Ectodermal cell (in vitro differentiated cells): ENCODE data around the gene LIMCH1.

Source experiments
- H3K27ac ChIP-seq: 2 replicates; pipeline ENCODE4 v1.7.0; 2013; ENCODE audit warnings: mild to moderate bottlenecking, low read depth, low read length; ENCODE audit not compliant: insufficient read depth, poor library complexity, severe bottlenecking
- H3K27me3 ChIP-seq: 2 replicates; pipeline ENCODE4 v1.7.0; 2013; ENCODE audit warnings: mild to moderate bottlenecking, low read length; ENCODE audit not compliant: insufficient read depth, control insufficient read depth, poor library complexity, severe bottlenecking
- H3K36me3 ChIP-seq: one replicate; pipeline ENCODE4 v1.7.0; 2013; ENCODE audit warnings: low read length; ENCODE audit not compliant: control insufficient read depth, insufficient read depth
- H3K4me1 ChIP-seq: one replicate; pipeline ENCODE4 v1.7.0; 2013; ENCODE audit warnings: low read length; ENCODE audit not compliant: control insufficient read depth, insufficient read depth
- H3K4me3 ChIP-seq: 2 replicates; pipeline ENCODE4 v1.7.0; 2013; ENCODE audit warnings: low read depth, low read length, control low read depth; ENCODE audit not compliant: insufficient read depth
- H3K9me3 ChIP-seq: 2 replicates; pipeline ENCODE4 v1.7.0; 2013; ENCODE audit warnings: mild to moderate bottlenecking, low read length, moderate library complexity; ENCODE audit not compliant: control insufficient read depth
- WGBS, 2 experiments: methylation state at CpG; one replicate each; pipeline ENCODE4 v1.1.7; 2013; ENCODE audit warnings: missing lambda C conversion rate in 2 of 2; 5-methylcytosine and 5-hydroxymethylcytosine counted together

LIMCH1 gene

GRCh38 chr4:41681054-41681453, 143.1 kb downstream of the LIMCH1 start:
- H3K4me3 ChIP-seq, result no peak overlapping the region
- H3K4me1 ChIP-seq, result no peaks in the 10 kb centered on the region
- no peaks in the 10 kb centered on the region for H3K36me3 ChIP-seq
- H3K27ac ChIP-seq, result no peak overlapping the region
- H3K27me3 ChIP-seq, result no peaks in the 10 kb centered on the region
- WGBS, 2 experiments, result 91 to 96% methylated on average over 2 of the region's 2 CpGs
- no peaks in the 10 kb centered on the region for H3K9me3 ChIP-seq

- H3K36me3 ChIP-seq, result no peaks in the 10 kb centered on the region
- H3K9me3 ChIP-seq, result no peaks in the 10 kb centered on the region
- no peak overlapping the region for H3K4me3 ChIP-seq
- no peaks in the 10 kb centered on the region for H3K4me1 ChIP-seq
- H3K27ac ChIP-seq, result no peak overlapping the region
- H3K27me3 ChIP-seq, result no peaks in the 10 kb centered on the region
These were observed 145.4 kb downstream of the LIMCH1 start for GRCh38 chr4:41683326-41683725.

- Histone ChIP-seq H3K4me3 (no peak overlapping the region), H3K9me3 (no peaks in the 10 kb centered on the region), H3K4me1 (no peaks in the 10 kb centered on the region), H3K36me3 (no peaks in the 10 kb centered on the region), H3K27ac (no peak overlapping the region), H3K27me3 (no peaks in the 10 kb centered on the region)
- 87 to 88% methylated on average over 8 of the region's 8 CpGs for WGBS, 2 experiments
These were observed 148.9 kb downstream of the LIMCH1 start for GRCh38 chr4:41686893-41687292.

- Histone ChIP-seq H3K27ac (no peak overlapping the region), H3K4me1 (no peaks in the 10 kb centered on the region), H3K4me3 (no peak overlapping the region), H3K36me3 (no peaks in the 10 kb centered on the region), H3K9me3 (no peaks in the 10 kb centered on the region), H3K27me3 (no peaks in the 10 kb centered on the region)
- WGBS, 2 experiments, result 93 to 97% methylated on average over 5 of the region's 5 CpGs
These were observed 150.0 kb downstream of the LIMCH1 start for GRCh38 chr4:41687971-41688370.

GRCh38 chr4:41692717-41693345, 154.9 kb downstream of the LIMCH1 start:
- no peaks in the 10 kb centered on the region for H3K36me3 ChIP-seq
- WGBS, 2 experiments, result 40% methylated on average over 12 of the region's 12 CpGs
- no peaks in the 10 kb centered on the region for H3K27me3 ChIP-seq
- no peak overlapping the region for H3K27ac ChIP-seq
- H3K9me3 ChIP-seq, result no peaks in the 10 kb centered on the region
- H3K4me3 ChIP-seq, result no peak overlapping the region
- H3K4me1 ChIP-seq, result no peaks in the 10 kb centered on the region

- 37 to 42% methylated on average over 2 of the region's 2 CpGs for WGBS, 2 experiments
- Histone ChIP-seq H3K4me3 (no peak overlapping the region), H3K9me3 (no peaks in the 10 kb centered on the region), H3K4me1 (no peaks in the 10 kb centered on the region), H3K36me3 (no peaks in the 10 kb centered on the region), H3K27me3 (no peaks in the 10 kb centered on the region), H3K27ac (no peak overlapping the region)
These were observed 155.7 kb downstream of the LIMCH1 start for GRCh38 chr4:41693629-41694028.

- Histone ChIP-seq H3K9me3 (no peaks in the 10 kb centered on the region), H3K27ac (no peak overlapping the region), H3K36me3 (no peaks in the 10 kb centered on the region), H3K27me3 (no peaks in the 10 kb centered on the region), H3K4me1 (no peaks in the 10 kb centered on the region), H3K4me3 (no peak overlapping the region)
- WGBS, 2 experiments, result 93 to 94% methylated on average over 3 of the region's 3 CpGs
These were observed 158.2 kb downstream of the LIMCH1 start for GRCh38 chr4:41696131-41696530.

GRCh38 chr4:41696763-41697162, 158.8 kb downstream of the LIMCH1 start:
- WGBS, 2 experiments, result 76 to 79% methylated on average over 4 of the region's 4 CpGs

GRCh38 chr4:41701983-41702382, 164.0 kb downstream of the LIMCH1 start:
- 81 to 96% methylated on average over 2 to 3 of the region's 3 CpGs for WGBS, 2 experiments
- H3K27me3 ChIP-seq, result no peaks in the 10 kb centered on the region
- H3K4me1 ChIP-seq, result no peaks in the 10 kb centered on the region
- H3K9me3 ChIP-seq, result no peaks in the 10 kb centered on the region
- H3K27ac ChIP-seq, result no peak overlapping the region
- no peak overlapping the region for H3K4me3 ChIP-seq
- no peaks in the 10 kb centered on the region for H3K36me3 ChIP-seq

More at GRCh38 chr4:41696763-41697162, 158.8 kb downstream of the LIMCH1 start:
- Histone ChIP-seq H3K9me3 (no peaks in the 10 kb centered on the region), H3K4me3 (no peak overlapping the region), H3K27ac (no peak overlapping the region), H3K4me1 (no peaks in the 10 kb centered on the region), H3K27me3 (no peaks in the 10 kb centered on the region), H3K36me3 (no peaks in the 10 kb centered on the region)

GRCh38 chr4:41702770-41703169, 164.8 kb downstream of the LIMCH1 start:
- 87 to 92% methylated on average over 4 of the region's 4 CpGs for whole genome bisulfite sequencing, 2 experiments
- no peaks in the 10 kb centered on the region for H3K36me3 ChIP-seq
- H3K4me3 ChIP-seq, result no peak overlapping the region

GRCh38 chr4:41703785-41704184, 165.8 kb downstream of the LIMCH1 start:
- Histone ChIP-seq H3K4me1 (no peaks in the 10 kb centered on the region), H3K27ac (no peak overlapping the region), H3K27me3 (no peaks in the 10 kb centered on the region), H3K36me3 (no peaks in the 10 kb centered on the region), H3K4me3 (no peak overlapping the region), H3K9me3 (no peaks in the 10 kb centered on the region)
- 89 to 97% methylated on average over 2 of the region's 3 CpGs for WGBS, 2 experiments

More at GRCh38 chr4:41702770-41703169, 164.8 kb downstream of the LIMCH1 start:
- Histone ChIP-seq H3K27me3 (no peaks in the 10 kb centered on the region), H3K4me1 (no peaks in the 10 kb centered on the region), H3K27ac (no peak overlapping the region), H3K9me3 (no peaks in the 10 kb centered on the region)
